Urinary bladder (tissue), 4 donors: ENCODE data around the gene RBBP9. TPM values are rescaled to one million over a fixed set of nuclear protein-coding genes. Genes with fewer than 3 reads are reported as not detected.
A peak's percentile ranks its signal among the peaks of the same experiment; 100 is the strongest.
"Not testable (repeated sequence)": the region's sequence is repeated elsewhere in the genome, so short reads cannot be mapped to it uniquely, and the experiment has no call there.

Source experiments
- DNase-seq: peaks from one replicate; pipeline ENCODE4 v3.0.0-alpha.2; 2015; ENCODE audit errors: extremely low spot score
- H3K27ac ChIP-seq: one replicate; pipeline ENCODE4 v1.5.1; 2013; ENCODE audit warnings: low read depth, mild to moderate bottlenecking, moderate library complexity
- H3K36me3 ChIP-seq: one replicate; pipeline ENCODE4 v1.6.1; 2013; ENCODE audit warnings: mild to moderate bottlenecking, moderate library complexity; ENCODE audit not compliant: insufficient read depth
- H3K4me1 ChIP-seq: one replicate; pipeline ENCODE4 v1.6.1; 2013; ENCODE audit warnings: mild to moderate bottlenecking, moderate library complexity; ENCODE audit not compliant: insufficient read depth
- H3K4me3 ChIP-seq: one replicate; pipeline ENCODE4 v1.5.1; 2013; ENCODE audit warnings: low read depth, low read length
- WGBS: extraction: QIAGEN DNeasy Blood & Tissue Kit; methylation state at CpG from one replicate; pipeline ENCODE4 v1.1.7; 2013; 5-methylcytosine and 5-hydroxymethylcytosine counted together
- polyA plus RNA-seq: library from polyadenylated mRNA; stranded (reverse); fragments of 200-250 nt; gene quantifications from one replicate; pipeline ENCODE4 v1.2.3, GENCODE V29; 2013
- total RNA-seq: library from RNA; depleted of rRNA; stranded (reverse); fragments of >200 nt; gene quantifications from one replicate; pipeline ENCODE4 v1.2.3, GENCODE V29; 2014
- donor health status: healthy with polysubstance abuse.
- donor health status: healthy.

Gene RBBP9
- total RNA-seq (21.9 TPM), polyA plus RNA-seq (9.3 TPM)

DNA sequence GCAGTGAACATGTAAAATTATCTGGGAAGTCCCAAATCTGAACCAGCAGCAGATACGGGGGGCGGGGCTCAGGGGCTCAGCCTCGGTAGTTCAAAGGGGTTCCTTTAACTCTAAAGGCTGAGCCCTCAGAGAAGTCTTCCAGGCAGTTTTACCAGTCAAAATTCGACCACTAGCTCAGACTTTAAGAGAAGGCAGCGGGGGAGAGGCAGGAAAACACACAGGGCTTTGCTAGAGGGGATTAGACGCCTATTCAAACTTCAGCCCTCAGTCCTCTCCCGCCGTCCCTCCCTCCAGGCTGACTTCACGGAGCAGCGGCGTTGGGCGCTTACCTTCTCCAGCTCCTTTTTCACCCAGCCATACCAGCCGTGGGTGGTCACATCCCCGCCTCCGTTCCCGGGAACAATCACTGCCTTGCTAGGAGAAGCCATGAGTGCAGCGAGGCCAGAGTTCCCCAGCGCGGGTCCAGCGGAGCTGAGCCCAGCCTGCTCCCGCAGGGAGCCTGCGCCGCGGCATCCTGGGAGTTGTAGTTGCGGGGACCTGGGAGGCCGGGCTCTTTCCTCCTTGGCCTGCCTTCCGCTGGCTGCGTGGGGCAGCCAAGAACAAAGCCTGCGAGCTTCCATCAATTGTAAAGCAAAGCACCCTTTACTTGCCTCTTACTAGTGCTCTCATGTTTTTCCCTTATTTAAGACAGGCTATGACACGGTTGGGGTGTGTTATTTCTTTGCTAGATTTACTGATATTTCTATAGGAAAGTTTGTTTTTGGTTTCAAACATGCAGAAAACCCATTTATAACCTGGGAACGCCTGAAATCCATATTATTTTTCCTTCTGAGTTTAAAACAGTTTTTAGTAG is at the start of gene RBBP9:
Gene RBBP9 (minus strand): TSS at position 486 of the 853 bp plus-strand sequence. CDS start 58 bp downstream, at position 428.
- Histone ChIP-seq H3K4me3 (peak within 1 kb of the TSS; percentile 77), H3K4me1 (no peaks in the 10 kb centered on the region), H3K36me3 (no peaks in the 10 kb centered on the region), H3K27ac (no peak within 1 kb of the TSS)
- WGBS: under 1% methylated on average over 31 of the region's 31 CpGs
- DNase-seq: peak; percentile 75

DNA sequence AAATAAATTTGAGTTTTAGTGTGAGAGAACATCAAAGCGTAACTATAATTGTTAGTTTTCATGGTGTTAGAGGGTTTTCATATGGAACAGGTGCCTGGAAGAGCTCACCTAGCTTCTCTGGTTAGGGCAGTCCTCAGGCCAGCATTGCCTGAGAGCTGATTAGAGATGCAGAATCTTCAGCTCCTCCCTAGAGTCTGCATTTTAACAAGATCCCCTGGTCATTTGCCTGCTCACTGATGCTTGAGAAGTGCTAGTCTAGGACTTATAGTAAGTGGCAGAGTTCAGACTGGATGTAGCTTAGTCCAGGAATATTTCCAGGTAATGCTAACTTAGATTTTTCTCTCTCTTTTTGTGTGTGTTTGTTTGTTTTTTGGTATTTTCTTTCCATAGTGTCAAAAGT is 48.5 kb upstream of the RBBP9 start:
- DNase-seq: no peak
- no peaks in the 10 kb centered on the region for H3K36me3 ChIP-seq
- H3K4me1 ChIP-seq: no peaks in the 10 kb centered on the region
- no peak overlapping the region for H3K27ac ChIP-seq
- WGBS: 97% methylated on average over 1 of the region's 1 CpG
- H3K4me3 ChIP-seq: no peak overlapping the region

DNA sequence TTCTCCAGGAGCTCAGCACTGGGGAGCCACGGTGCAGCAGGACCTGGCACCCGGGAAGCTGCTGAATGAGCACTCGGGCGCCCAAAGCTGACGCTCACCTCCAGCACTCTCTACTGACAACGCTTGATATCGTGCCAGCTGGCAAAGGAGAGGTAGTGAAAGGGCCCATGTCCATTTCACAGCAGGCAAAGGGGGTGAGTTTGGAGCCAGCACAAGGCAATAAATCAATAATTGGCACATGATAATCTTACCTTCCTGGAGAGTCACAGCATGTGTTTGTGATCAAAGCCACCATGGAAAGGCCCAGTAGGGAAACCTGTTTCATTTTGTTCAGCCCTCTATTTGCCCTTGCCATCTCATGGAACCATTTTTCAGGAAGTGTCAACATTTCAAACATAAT is 46.9 kb upstream of the RBBP9 start:
- no peaks in the 10 kb centered on the region for H3K36me3 ChIP-seq
- no peak overlapping the region for H3K27ac ChIP-seq
- H3K4me1 ChIP-seq: no peaks in the 10 kb centered on the region
- WGBS: 87% methylated on average over 7 of the region's 7 CpGs
- no peak for DNase-seq
- no peak overlapping the region for H3K4me3 ChIP-seq

GRCh38 chr20:18543216-18543615 is 46.2 kb upstream of the RBBP9 start:
- 96% methylated on average over 4 of the region's 4 CpGs for WGBS
- Histone ChIP-seq H3K36me3 (no peaks in the 10 kb centered on the region), H3K27ac (no peak overlapping the region), H3K4me1 (no peaks in the 10 kb centered on the region), H3K4me3 (no peak overlapping the region)
- DNase-seq: no peak

- H3K4me3 ChIP-seq: no peak overlapping the region
- no peaks in the 10 kb centered on the region for H3K4me1 ChIP-seq
- no peak overlapping the region for H3K27ac ChIP-seq
- H3K36me3 ChIP-seq: no peaks in the 10 kb centered on the region
- 89% methylated on average over 5 of the region's 5 CpGs for WGBS
- no peak for DNase-seq
These were observed 44.7 kb upstream of the RBBP9 start for GRCh38 chr20:18541741-18542140.

GRCh38 chr20:18537651-18538050 is 40.6 kb upstream of the RBBP9 start:
- peaks cover 6% of the 10 kb centered on the region for H3K36me3 ChIP-seq

GRCh38 chr20:18533978-18534644 is 37.1 kb upstream of the RBBP9 start:
- H3K27ac ChIP-seq: no peak overlapping the region
- H3K4me3 ChIP-seq: no peak overlapping the region
- peaks cover 7% of the 10 kb centered on the region for H3K36me3 ChIP-seq
- DNase-seq: no peak
- 84% methylated on average over 6 of the region's 6 CpGs for WGBS
- H3K4me1 ChIP-seq: no peaks in the 10 kb centered on the region

More at GRCh38 chr20:18537651-18538050, 40.6 kb upstream of the RBBP9 start:
- no peaks in the 10 kb centered on the region for H3K4me1 ChIP-seq
- no peak for DNase-seq
- H3K4me3 ChIP-seq: no peak overlapping the region
- WGBS: 96% methylated on average over 2 of the region's 2 CpGs
- H3K27ac ChIP-seq: no peak overlapping the region

DNA sequence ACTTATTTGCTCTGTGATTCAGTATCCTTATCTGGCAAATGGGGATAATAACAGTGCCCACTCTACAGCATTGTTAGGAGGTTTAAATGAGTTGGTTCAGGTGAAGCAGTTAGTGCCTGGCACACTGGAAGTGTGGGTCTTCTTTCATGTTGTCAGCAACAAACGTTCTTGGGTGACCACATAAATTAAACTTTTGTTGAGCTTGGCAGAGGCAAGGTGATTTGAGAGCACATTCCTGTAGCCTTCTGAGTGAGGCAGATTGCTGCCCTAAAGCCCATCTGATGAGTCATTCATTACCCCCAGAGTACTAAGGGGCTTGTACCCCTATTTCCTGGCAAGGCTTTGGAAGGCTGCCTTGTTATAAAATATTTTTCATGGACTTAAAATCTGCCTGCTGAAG is 36.5 kb upstream of the RBBP9 start:
- DNase-seq: no peak
- H3K4me3 ChIP-seq: no peak overlapping the region
- H3K36me3 ChIP-seq: peaks cover 7% of the 10 kb centered on the region
- no peaks in the 10 kb centered on the region for H3K4me1 ChIP-seq
- H3K27ac ChIP-seq: no peak overlapping the region
- 61% methylated on average over 1 of the region's 1 CpG for WGBS

- 85% methylated on average over 6 of the region's 6 CpGs for WGBS
- no peak for DNase-seq
- Histone ChIP-seq H3K4me3 (no peak overlapping the region), H3K4me1 (no peaks in the 10 kb centered on the region), H3K27ac (no peak overlapping the region), H3K36me3 (peaks cover 11% of the 10 kb centered on the region)
These were observed 35.6 kb upstream of the RBBP9 start for GRCh38 chr20:18532626-18533025.

- no peak for DNase-seq
- Histone ChIP-seq H3K4me1 (no peaks in the 10 kb centered on the region), H3K4me3 (no peak overlapping the region), H3K27ac (no peak overlapping the region), H3K36me3 (peaks cover 11% of the 10 kb centered on the region)
These were observed 32.0 kb upstream of the RBBP9 start for GRCh38 chr20:18529041-18529440.

DNA sequence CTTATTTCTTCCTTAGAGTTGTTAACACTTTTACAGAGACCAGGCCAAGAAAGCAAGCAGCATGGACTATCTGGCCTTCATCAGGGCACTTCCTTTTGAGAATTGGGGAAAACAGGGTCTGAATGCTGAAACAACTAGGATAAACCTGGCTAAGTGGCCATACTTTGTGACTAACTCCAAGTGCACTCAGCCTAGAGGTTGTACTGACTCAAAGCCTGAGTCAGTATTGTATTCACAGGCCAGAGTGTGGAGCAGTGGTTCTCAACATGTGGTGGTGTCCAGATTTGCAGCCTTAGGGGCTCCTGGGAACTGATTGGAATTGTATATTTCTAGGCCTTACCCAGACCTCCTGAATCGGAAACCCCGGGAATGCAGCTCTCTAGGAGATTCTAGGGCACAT is 30.8 kb upstream of the RBBP9 start:
- WGBS: 95% methylated on average over 2 of the region's 2 CpGs
- DNase-seq: no peak
- Histone ChIP-seq H3K36me3 (peaks cover 7% of the 10 kb centered on the region), H3K27ac (no peak overlapping the region), H3K4me3 (no peak overlapping the region), H3K4me1 (no peaks in the 10 kb centered on the region)

DNA sequence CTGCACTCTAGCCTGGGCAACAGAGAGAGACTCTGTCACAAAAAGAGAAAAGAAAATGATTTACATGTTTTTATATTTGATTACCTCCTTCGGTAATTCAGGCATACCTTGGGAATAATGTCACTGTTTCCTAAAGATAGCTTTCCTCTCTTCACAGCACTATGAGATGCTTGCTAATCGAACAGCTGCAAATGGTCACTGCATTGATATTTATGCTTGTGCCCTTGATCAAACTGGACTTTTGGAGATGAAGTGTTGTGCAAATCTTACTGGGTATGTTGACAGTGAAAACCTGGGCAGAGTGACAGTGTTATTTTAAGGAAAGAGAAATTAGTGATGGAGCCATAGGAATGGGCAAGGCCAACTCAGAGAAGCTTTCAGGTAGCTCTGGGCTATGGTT is 30.3 kb upstream of the RBBP9 start:
- no peak overlapping the region for H3K4me3 ChIP-seq
- H3K27ac ChIP-seq: no peak overlapping the region
- DNase-seq: no peak
- no peaks in the 10 kb centered on the region for H3K4me1 ChIP-seq
- peaks cover 5% of the 10 kb centered on the region for H3K36me3 ChIP-seq
- 96% methylated on average over 2 of the region's 2 CpGs for WGBS

- H3K27ac ChIP-seq, DNase-seq, H3K4me3 ChIP-seq, H3K4me1 ChIP-seq, H3K36me3 ChIP-seq: not testable (repeated sequence)
- WGBS: 84% methylated on average over 14 of the region's 14 CpGs
These were observed 29.7 kb upstream of the RBBP9 start for GRCh38 chr20:18526761-18527160.

DNA sequence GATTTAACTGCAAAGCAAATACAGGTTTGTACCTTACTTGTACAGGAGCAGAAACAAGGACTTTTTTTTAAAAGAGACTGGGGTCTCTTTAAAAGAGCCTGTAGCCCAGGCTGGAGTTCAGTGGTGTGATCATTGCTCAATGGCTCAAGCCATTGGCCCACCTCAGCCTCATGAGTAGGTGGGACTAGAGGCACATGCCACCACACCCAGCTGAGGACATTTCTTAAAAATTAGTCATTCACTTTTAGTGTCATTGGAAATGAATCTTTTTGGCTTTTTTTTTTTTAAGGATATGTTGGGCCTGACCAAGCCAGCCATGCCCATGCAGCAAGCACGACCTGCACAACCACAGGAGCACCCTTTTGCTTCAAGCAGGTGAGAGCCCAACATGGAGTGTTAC is 27.6 kb upstream of the RBBP9 start:
- H3K4me3 ChIP-seq: no peak overlapping the region
- DNase-seq: no peak
- no peaks in the 10 kb centered on the region for H3K4me1 ChIP-seq
- WGBS: 95% methylated on average over 1 of the region's 1 CpG
- H3K36me3 ChIP-seq: peaks cover 5% of the 10 kb centered on the region
- H3K27ac ChIP-seq: no peak overlapping the region
